Stimulated activated naive CD4-positive, alpha-beta T cell (primary cell): ENCODE results near the gene BCAS1.

Experiments used
- DNase-seq, 6 experiments: peaks; one replicate each; lab custom pipeline; 2025; lab: John Stamatoyannopoulos, UW

BCAS1 gene

DNA sequence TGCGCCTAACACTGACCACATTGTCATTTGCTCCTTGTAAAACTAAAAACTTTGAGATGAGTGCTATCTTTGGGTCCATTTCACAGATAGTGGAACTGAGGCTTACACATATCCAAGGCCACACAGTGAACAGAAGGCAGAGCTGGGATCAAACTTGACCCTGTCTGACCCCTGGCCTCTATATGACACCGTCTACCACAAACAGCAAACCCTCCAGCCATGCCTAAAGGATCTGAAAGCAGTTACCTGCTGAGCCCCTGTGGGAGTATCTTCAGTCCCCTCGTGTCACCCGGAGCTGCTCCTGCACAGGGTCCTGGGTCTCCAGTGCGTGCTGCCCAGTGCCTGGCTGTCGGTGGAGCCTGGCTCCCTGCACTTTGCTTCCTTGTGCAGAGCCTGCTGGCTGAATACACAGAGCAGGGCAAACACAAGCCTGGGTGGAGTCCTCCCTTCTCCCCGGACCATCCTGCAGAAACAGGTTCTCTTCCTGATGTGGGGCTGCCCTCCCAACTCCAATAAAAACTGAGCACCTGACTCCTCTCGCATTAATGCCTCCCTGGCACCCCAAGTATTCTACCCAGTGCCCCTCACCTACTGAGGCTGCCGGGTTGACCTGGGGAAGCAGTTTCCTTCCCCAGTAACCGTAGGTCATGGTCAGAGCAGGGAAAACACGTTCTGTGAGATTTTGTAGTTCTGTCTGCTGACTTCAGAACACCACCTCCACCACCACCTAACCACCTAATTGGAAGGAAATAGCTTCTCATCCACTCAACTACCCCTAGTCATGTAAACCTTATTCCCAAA, at the start of gene BCAS1:
TSS of gene BCAS1 (minus strand) at position 408 of the 801 bp plus-strand sequence. CDS start 11,876 bp downstream, outside the sequence.
- no peak for DNase-seq

GRCh38 chr20:54119744-54120143, 49.4 kb upstream of the BCAS1 start:
- no peak for DNase-seq

DNA sequence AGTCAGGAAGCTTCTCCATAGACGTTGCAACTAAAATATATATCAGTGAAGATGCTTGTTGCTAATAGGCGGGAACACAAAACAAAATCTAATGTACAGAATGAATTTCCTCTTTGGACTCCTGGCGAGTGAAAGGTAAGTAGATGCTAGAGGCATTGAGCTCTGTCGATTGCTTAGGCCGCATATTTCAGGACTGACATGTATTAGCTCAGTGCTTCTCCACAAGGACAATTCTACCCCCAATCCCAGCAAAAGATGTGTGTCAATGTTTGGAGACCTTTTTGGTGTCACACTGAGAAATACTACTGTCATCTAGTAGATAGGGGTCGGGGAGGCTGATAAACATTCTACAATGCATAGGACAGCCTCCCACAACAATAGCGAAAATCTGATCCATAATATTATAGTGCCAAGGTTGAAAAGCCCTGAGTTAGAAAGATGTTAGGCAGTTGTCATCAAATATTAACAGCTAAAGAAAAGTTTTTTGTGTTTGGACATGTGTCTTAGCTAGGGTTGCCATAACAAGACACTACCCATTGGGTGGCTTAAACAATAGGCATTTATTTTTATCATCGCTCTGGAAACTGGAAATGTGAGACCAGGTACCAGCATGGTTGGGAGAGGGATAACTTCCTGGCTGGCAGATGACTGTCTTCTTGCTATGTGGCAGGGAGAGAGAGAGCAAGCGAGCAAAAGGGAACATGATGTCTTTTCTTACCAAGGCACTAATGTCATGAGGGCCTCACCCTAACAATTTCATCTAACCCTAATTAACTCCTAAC, 48.0 kb upstream of the BCAS1 start:
- DNase-seq = no peak

DNA sequence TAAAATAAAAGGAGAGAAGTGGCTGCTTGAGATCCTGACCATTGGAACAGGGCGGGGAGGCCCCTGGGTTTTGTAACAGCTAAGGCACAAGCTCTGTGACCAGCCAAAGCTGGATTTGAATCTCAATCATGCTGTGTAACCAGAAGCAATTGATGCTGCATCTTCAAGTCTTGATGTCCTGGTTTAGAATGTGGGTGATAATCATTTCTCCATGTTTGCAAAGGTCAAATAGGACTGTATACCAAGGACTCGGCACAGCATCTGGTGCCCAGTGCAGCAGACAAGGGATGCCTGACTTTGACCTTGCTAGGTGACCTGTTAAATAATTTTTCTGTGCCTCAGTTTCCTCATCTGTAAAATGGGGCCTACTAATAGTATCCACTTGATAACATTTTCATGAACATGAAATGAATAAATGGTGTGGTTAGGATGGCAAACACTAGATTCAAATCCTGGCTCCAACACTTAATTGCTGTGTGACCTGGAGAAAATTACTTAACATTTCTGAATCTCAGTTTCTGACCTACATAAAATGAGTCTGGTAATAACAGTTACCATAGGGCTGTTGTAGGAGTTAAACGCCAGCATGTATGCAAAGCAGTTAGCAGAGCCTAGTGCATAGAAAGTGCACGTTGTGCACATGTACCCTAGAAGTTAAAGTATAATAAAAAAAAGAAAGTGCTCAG, 46.3 kb upstream of the BCAS1 start:
- DNase-seq = no peak

- DNase-seq = no peak
Measured at GRCh38 chr20:54115172-54115854, 44.9 kb upstream of the BCAS1 start.

GRCh38 chr20:54114109-54114508, 43.7 kb upstream of the BCAS1 start:
- DNase-seq = no peak

DNA sequence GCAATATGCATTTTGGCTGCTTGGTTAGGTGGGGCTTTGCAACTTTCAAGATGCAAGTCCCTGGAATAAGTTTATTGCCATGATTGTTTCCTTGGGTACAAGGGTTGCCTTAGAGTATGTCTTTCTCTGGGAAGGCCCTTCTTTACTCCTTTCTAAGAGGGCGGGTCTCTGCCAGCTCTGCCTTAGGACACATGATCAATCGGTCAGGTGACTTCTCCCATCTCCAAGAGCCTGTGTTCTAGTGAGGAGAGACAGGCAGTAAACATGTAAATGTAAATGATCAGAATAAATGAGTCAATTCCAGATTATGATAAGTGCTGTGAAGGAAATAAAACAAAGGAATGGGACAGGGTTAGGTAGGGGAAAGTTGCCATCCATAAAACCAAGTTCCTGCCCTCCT, 43.2 kb upstream of the BCAS1 start:
- DNase-seq = no peak

- no peak for DNase-seq
Measured at GRCh38 chr20:54112221-54112884, 42.0 kb upstream of the BCAS1 start.

DNA sequence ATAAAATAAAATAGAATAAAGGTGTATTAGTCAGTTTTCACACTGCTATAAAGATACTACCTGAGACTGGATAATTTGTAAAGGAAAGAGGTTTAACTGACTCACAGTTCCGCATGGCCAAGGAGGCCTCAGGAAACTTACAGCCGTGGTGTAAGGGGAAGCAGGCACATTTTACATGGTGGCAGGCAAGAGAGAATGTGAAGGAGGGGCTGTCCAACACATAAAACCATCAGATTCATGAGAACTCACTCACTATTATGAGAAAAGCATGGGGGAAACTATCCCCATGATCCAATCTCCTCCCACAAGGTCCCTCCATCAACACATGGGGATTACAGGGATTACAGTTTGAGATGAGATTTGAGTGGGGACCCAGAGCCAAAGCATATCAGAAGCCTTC, 41.1 kb upstream of the BCAS1 start:
- DNase-seq = no peak

GRCh38 chr20:54110457-54110856, 40.1 kb upstream of the BCAS1 start:
- no peak for DNase-seq

- no peak for DNase-seq
Measured at GRCh38 chr20:54110041-54110440, 39.6 kb upstream of the BCAS1 start.

GRCh38 chr20:54108817-54109216, 38.4 kb upstream of the BCAS1 start:
- DNase-seq = no peak

GRCh38 chr20:54108326-54108642, 37.9 kb upstream of the BCAS1 start:
- no peak for DNase-seq

DNA sequence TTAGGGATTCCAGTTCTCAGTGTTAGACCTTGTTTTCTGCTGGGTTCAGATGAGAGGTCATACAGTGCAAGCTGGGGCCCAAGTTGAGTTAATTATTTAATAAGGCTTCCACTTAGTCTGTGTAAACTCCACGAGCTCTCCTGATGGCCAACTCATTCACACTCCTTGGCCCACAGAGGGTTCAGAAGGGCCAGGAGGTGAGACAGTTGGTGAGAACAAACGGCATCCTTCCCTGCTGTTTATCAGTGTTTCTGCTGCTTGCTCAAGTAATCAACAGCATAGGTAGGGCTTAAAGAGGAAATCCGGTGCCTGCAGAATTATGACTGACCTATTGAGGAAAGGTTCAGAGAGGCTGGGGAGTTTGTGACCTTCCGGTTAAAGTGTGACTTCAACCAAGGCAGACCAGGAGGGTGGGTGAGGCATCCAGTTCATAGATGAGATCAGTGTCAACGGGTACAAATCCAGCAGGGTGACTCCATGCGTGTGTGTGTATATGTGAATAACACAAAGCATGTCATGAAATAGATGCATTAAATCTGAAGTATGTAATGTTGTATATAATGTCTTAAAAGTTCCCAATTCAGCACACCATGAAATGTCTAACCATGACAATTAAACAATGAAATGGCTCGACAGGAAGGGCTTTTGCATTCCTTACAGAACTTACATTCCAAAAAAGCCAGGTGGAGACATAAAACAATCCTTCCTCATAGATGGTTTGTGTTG, 37.4 kb upstream of the BCAS1 start:
- DNase-seq = no peak

DNA sequence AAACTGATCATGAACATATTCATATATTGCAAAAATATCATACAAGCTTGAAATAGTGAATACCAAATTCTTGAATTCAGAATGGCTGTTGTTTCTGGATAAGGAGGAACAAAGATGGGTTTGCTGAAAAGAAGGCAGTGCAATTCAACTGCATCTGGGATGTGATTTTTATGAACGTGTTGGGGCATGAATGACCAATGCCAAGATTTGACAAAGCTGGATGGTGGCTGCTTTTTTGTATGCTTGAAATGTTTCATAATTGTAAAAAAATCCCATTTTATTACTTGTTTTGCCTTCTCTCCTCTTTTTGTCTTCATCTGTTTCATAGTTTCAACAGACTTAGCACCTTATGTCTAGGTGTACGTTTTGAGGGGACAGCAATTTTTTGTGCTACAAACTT, 36.8 kb upstream of the BCAS1 start:
- DNase-seq = no peak

DNA sequence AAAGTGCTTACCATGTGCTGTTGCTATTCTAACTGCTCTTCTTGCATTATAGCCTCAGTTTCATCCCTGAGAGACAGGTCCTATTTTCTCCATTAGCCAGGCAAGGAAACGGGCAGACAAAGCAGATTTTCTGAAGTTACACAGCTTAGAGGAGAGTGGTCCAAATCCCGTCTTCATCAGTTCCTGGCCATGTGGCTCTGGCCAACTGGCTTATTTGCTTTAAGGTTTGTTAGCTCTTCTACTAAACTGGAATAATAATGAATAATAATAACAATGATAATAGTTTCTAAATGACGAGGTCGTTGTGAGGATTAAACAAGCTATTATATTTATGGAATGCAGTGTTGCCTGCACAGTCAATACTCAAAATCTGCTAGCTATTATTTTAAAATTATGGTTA, 35.8 kb upstream of the BCAS1 start:
- no peak for DNase-seq

DNA sequence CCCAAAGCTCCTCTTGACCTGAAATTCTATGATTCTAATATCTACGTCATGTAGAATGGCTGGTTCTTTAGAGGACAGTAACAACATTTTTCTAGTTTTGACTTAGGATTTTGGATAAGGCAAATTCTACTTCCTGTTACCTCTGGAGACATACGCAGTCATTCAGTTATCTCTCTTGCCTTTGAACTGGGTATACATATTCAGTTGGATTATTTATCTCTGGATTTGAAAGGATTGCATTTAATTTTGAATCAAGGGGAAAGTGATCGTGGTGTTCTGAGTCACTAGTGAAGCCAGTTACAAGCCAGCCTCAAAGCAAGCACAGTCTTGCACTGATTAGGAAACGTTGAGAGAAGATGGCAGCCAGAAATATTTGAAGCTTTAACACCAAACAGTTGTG, 35.3 kb upstream of the BCAS1 start:
- DNase-seq = no peak

GRCh38 chr20:54104781-54105180, 34.4 kb upstream of the BCAS1 start:
- DNase-seq = no peak

DNA sequence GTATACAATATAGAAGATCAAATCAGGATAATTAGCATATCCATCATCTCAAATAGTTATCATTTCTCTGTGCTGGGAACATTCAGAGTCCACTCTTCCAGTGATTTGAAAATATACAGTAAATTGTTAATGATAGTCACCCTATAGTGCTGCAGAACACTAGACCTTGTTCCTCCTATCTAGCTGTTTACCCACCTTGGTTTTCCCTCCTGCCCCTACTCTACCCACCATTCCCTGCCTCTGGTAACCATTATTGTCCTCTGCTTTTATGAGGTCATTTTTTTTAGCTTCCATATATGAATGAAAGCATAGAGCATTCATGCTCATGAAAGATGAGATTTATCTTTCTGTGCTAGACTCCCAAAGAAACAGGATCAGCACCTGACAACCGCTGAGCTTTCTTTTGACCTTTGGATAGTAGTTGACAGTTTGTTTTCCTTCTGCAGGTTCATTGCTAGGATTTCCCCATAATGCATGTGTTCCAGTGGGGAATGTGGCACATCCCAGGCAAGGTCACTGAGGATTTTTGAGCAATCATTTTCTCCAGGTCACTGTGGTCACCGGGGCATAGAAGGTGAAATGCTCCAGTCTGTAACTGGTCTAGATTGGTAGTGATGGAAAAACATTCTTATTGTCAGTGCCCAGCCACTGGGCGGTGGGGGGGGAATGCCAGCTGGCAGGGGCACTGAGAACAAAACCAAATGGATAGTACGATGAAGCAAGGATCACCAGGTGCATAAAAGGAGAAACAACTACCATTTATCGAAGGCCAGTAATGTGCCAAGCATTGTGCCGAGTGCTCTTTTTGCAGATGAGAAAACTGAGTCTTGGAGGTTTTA, 33.6 kb upstream of the BCAS1 start:
- DNase-seq = no peak

DNA sequence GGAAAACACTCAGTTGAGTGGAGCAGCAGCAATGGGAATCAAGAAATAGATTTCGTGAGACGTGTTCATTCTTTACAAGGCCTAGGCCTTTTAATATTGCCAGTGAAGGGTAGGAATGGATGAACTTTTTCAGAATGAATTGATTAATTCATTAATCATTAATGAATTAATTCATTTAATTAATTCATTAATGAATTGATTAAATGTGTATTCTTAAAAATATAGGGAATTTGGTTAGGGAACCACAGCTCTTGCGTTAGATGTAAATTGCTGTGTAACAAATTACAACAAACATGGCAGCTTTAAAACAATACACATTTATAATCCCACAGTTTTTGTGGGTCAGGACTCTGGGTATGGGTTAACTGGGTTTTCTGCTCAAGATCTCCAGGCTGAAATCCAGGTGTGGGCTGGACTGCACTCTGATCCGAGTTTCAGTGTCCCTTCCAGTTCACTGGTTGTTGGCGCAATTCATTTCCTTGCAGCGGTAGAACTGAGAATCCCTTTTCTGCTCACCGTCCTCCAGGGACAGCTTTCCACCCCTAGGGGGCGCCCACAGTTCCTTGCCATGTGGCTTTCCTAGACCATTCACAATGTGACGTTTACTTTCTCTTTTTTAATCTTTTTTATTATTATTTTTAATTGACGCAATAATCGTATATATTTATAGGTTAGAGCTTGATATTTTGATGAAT, 32.8 kb upstream of the BCAS1 start:
- DNase-seq = peak; percentile 11 to 53 (median 31)
